Uterus (tissue), 4 donors: ENCODE results near the gene TBXAS1. TPM values are rescaled to one million over a fixed set of nuclear protein-coding genes. Genes with fewer than 3 reads are reported as not detected.

Experiments
- DNase-seq, 2 donors: peaks; one replicate each; pipeline ENCODE4 v3.0.0-alpha.2; 2019 to 2020
- H3K27ac ChIP-seq, 2 donors: fragments of 200-600 bp; sonication (generic); 1 replicate in 1 of 2; 2 replicates in 1 of 2; pipeline ENCODE4 v1.5.1; 2016 to 2018
- H3K27me3 ChIP-seq, 2 donors: fragments of 200-600 bp; sonication (generic); one replicate each; pipeline ENCODE4 v1.5.1; 2018 to 2019; ENCODE audit warnings: control low read depth in 1 of 2
- H3K36me3 ChIP-seq, 2 donors: fragments of 200-600 bp; sonication (generic); one replicate each; pipeline ENCODE4 v1.5.1; 2019; ENCODE audit warnings: control low read depth in 1 of 2
- H3K4me1 ChIP-seq, 2 donors: fragments of 200-600 bp; sonication (generic); one replicate each; pipeline ENCODE4 v1.5.1; 2018 to 2019; ENCODE audit warnings: control low read depth in 1 of 2
- H3K4me3 ChIP-seq, 2 donors: fragments of 200-600 bp; sonication (generic); 1 replicate in 1 of 2; 2 replicates in 1 of 2; pipeline ENCODE4 v1.5.1; 2018 to 2019; ENCODE audit warnings: mild to moderate bottlenecking in 1 of 2
- H3K9me3 ChIP-seq, 2 donors: fragments of 200-600 bp; sonication (generic); one replicate each; pipeline ENCODE4 v1.5.1; 2019; ENCODE audit warnings: control low read depth in 1 of 2
- POLR2A ChIP-seq, 2 donors: fragments of 450-650 bp; IDR thresholded peaks; one replicate each; pipeline ENCODE4 v1.6.1; 2016; ENCODE audit warnings: antibody characterized with exemption in 2 of 2, mild to moderate bottlenecking in 1 of 2, moderate library complexity in 1 of 2
- intact Hi-C: fragments of 100-400 bp; cut with DNase I; formaldehyde crosslinking; loops from one replicate; pipeline ENCODE4 v1.15.1; 2023; ENCODE audit warnings: low total_unique reads
- total RNA-seq, 4 donors: library from RNA; depleted of rRNA in 3 of 4; stranded (reverse); fragments of >200 nt in 3 of 4; gene quantifications; one replicate each; pipeline versions ENCODE4 v1.1.0 to v1.2.4, GENCODE V29; 2014 to 2023
- TF ChIP-seq, protein P1 (sequence below), 4 experiments: fragments of 200-600 bp in 2 of 4; fragments of 450-650 bp in 2 of 4; sonication (generic) in 2 of 4; IDR thresholded peaks; one replicate each; pipeline ENCODE4 v1.5.1; 2016 to 2019; ENCODE audit warnings: antibody characterized with exemption in 4 of 4, mild to moderate bottlenecking in 2 of 4, moderate library complexity in 1 of 4
- donor health status: DM: yes; HTN: yes; CAD: no.

The TBXAS1 gene
- total RNA-seq, 4 donors from 2014 or later: 6.6 to 14.3 (median 11.9) TPM

DNA sequence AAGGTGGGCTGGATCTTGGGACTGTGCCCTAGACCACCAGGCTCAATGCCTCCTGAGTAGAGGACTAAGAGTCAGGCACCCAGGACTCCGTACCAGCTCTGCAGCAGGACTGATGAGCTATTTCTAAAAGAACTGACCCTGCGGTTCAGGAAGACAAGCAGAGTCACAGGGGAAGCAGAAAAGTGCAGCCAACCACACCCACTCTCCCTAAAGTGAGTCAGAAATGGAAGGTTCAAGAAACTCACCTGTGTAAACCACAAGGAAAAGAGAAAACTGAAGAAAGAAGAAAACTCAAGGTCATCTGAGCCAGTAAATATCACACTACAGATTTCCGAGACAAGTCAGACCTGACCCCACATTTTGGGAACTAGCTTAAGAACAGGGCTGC is 231.2 kb downstream of the TBXAS1 start:
- peak overlapping the region; percentile 94 to 97 for H3K27ac ChIP-seq
- H3K4me1 ChIP-seq: peaks cover 0 to 6% of the 10 kb centered on the region in 2 donors
- H3K4me3 ChIP-seq: no peak overlapping the region
- DNase-seq: no peak
- intact Hi-C loops: no loop called here
- H3K36me3 ChIP-seq: no peaks in the 10 kb centered on the region
- H3K9me3 ChIP-seq: no peaks in the 10 kb centered on the region
- H3K27me3 ChIP-seq: no peaks in the 10 kb centered on the region
- TF ChIP-seq, protein P1, sequence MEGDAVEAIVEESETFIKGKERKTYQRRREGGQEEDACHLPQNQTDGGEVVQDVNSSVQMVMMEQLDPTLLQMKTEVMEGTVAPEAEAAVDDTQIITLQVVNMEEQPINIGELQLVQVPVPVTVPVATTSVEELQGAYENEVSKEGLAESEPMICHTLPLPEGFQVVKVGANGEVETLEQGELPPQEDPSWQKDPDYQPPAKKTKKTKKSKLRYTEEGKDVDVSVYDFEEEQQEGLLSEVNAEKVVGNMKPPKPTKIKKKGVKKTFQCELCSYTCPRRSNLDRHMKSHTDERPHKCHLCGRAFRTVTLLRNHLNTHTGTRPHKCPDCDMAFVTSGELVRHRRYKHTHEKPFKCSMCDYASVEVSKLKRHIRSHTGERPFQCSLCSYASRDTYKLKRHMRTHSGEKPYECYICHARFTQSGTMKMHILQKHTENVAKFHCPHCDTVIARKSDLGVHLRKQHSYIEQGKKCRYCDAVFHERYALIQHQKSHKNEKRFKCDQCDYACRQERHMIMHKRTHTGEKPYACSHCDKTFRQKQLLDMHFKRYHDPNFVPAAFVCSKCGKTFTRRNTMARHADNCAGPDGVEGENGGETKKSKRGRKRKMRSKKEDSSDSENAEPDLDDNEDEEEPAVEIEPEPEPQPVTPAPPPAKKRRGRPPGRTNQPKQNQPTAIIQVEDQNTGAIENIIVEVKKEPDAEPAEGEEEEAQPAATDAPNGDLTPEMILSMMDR (IDR thresholded peaks at IDR 0.05): no peak
- no peak for TF ChIP-seq POLR2A (IDR thresholded peaks at IDR 0.05)

DNA sequence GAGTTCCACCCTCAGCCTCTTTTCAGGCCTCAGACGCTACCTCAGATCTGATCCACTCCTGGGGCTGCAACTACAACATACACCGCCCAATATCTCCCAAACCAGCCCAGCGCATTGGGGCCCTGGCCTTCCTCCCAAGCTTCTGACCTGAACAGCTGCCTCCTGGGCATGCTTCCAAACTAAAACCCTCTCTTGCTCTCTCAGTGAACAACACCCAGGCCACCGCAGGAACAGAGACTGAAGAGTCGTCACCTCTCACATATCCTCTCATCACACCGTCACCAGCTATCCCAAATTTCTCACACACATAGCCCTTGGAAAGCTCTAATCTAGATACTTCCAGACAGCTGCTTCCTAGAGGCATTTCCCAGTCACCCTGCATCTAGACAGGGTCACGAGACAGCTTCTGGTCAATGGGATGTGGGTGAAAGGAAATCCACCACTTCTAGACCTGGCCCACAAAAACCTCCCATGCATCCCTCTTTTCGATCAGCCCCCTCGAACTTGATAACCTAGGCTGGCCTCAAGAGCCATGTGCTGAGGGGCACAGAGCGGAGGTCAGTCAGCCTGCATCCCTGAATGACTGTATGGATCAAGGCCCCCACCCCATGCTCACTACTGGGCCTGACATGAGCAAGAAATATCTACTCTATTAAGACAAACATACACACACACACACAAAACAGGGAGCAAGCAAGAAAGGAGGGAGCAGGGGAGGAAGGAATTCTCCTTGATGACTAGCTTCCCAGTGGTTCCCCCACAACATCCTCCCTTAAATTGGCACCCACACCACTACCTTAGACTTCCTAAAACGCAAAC is 231.9 kb downstream of the TBXAS1 start:
- Histone ChIP-seq H3K27ac (peak overlapping the region; percentile 94 to 97), H3K4me1 (peaks cover 0 to 6% of the 10 kb centered on the region in 2 donors), H3K9me3 (no peaks in the 10 kb centered on the region), H3K27me3 (no peaks in the 10 kb centered on the region), H3K4me3 (peak overlapping the region in 1 of 2 donors; percentile 65), H3K36me3 (no peaks in the 10 kb centered on the region)
- intact Hi-C loops: no loop called here
- TF ChIP-seq, protein P1 (IDR thresholded peaks at IDR 0.05): no peak
- no peak for TF ChIP-seq POLR2A (IDR thresholded peaks at IDR 0.05)
- DNase-seq: peak in 1 of 2 donors; percentile 49

DNA sequence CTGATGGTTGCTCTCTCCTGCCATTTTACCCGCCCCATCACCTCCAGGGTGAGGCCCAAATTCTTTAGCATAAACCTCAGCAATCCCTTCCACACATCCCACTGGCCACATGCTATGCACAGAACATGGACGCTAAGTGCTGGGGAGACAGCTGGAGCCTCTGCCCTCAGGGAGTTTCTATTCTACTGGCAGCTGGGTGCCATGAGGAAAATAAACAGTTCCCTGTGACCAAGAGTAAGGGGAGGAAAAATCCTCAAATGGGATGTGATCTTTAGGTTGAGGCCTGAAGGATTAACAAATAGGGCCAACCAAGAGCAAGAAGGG is 232.5 kb downstream of the TBXAS1 start:
- intact Hi-C loops: no loop called here
- no peaks in the 10 kb centered on the region for H3K27me3 ChIP-seq
- no peaks in the 10 kb centered on the region for H3K36me3 ChIP-seq
- TF ChIP-seq, protein P1 (IDR thresholded peaks at IDR 0.05): no peak
- no peak for TF ChIP-seq POLR2A (IDR thresholded peaks at IDR 0.05)
- H3K4me1 ChIP-seq: peaks cover 0 to 6% of the 10 kb centered on the region in 2 donors
- no peaks in the 10 kb centered on the region for H3K9me3 ChIP-seq
- H3K4me3 ChIP-seq: peak overlapping the region; percentile 65 to 81
- H3K27ac ChIP-seq: peak overlapping the region; percentile 94 to 97
- DNase-seq: no peak

DNA sequence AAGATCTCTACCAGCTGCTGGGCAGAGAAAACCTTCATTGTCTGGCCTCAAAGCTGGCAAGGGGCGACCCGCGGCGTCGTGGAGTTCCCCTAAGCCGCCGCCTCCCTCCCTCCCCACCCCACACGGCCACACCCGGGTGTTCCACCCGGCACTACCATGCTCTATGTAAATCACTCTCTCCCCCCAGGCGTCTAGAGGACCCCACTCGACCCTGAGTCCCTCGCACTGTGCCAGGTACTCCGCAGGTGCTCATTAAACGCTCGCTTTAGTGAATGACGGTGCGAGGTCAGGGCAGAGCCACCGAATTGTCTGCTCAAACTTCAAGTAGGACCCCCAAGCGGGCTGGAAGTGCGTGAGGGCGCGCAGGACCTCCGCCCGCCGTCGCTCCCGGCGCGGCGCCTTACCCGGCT is 233.1 kb downstream of the TBXAS1 start:
- intact Hi-C loops: no loop called here
- Histone ChIP-seq H3K4me1 (peaks cover 0 to 6% of the 10 kb centered on the region in 2 donors), H3K36me3 (no peaks in the 10 kb centered on the region), H3K27me3 (no peaks in the 10 kb centered on the region), H3K9me3 (peaks cover 0 to 5% of the 10 kb centered on the region in 2 donors), H3K4me3 (peak overlapping the region; percentile 65 to 81), H3K27ac (peak overlapping the region; percentile 94 to 97)
- TF ChIP-seq POLR2A (IDR thresholded peaks at IDR 0.05): no peak
- TF ChIP-seq, protein P1 (IDR thresholded peaks at IDR 0.05): no peak
- DNase-seq: no peak

DNA sequence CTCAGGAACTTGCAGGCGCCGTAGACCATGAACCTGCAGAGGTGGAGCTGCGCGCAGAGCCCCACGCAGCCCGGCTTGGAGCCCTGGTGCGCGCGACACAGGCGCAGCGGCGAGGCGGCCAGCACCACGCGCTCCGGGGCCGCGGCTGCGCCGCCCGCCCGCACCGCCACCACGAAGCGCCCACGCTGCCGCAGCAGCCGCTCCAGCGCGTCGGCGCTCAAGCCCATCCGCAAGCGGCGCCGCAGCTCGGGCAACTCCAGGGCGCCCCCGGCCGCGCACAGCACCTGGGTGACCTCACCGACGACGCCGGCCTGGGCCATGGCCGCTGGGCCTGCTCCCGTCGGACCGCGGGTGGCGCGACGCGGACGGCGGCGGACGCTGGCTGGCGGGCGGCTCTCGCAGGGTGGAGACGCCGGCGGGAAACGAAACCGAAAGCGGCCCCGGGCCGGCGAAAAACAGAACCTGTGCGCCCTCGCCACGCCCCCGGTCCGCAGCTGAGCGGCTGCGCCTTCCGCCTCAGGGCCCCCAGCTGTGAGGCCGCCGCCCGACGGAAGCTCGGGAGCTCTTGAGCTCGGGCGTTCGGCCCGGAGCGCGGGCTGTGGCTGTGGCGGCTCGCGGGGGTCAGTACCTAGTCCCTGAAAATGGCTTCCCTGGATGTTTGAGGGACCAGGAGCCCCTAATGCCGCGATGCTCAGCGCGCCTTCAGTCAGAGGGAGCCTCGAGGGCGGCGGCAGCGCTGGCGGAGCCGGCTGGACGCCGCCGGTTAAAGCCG is 233.7 kb downstream of the TBXAS1 start, which contains the start of gene PARP12:
Gene PARP12, minus strand, starts transcription at position 424 of the 772 bp plus-strand sequence. Its CDS starts 104 bp downstream, at position 320.
- DNase-seq: peak; percentile 83 to 89
- peaks cover 0 to 10% of the 10 kb centered on the region in 2 donors for H3K9me3 ChIP-seq
- peak within 1 kb of the TSS; percentile 65 to 81 for H3K4me3 ChIP-seq
- H3K27ac ChIP-seq: peak within 1 kb of the TSS; percentile 94 to 97
- H3K4me1 ChIP-seq: peaks cover 0 to 6% of the 10 kb centered on the region in 2 donors
- intact Hi-C loops: no loop called here
- TF ChIP-seq, protein P1 (IDR thresholded peaks at IDR 0.05): peak in 1 of 4 experiments; percentile 3
- TF ChIP-seq POLR2A (IDR thresholded peaks at IDR 0.05): peak in 1 of 2 donors; percentile 47
- H3K27me3 ChIP-seq: no peaks in the 10 kb centered on the region
- no peaks in the 10 kb centered on the region for H3K36me3 ChIP-seq
